NCI-H1092 treated with DMSO at 0.1 percent for 48 hours (cell line): ENCODE data around the gene POU6F2.

Source experiments
- DNase-seq: peaks from one replicate; lab custom pipeline; 2025; lab: John Stamatoyannopoulos, UW

POU6F2 gene

DNA sequence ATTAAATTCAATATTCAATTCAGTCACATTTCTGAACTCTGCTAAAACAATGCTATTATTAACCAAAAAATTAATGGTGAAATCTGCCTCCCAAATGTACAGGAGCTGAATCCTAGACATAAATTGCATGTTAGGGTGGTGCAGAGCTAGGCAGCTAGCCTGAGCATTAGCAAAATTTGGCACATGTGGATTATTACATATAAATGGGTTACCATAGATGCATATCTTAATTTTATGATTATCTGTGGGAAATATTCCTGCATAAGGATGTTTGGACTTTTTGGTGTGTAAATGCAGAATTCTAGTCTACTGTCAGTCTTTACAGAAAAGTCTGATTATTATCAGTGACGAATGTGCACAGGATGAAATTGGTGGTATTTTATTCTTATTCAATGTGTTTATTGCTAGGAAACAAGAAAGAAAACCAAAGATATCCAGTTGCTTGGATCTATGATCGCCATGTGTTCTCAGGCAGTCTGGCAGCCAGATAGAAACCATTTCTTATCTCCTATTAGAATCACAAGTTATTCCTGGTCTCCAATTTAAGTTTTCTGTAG, 150.7 kb downstream of the POU6F2 start:
- DNase-seq, result no peak

DNA sequence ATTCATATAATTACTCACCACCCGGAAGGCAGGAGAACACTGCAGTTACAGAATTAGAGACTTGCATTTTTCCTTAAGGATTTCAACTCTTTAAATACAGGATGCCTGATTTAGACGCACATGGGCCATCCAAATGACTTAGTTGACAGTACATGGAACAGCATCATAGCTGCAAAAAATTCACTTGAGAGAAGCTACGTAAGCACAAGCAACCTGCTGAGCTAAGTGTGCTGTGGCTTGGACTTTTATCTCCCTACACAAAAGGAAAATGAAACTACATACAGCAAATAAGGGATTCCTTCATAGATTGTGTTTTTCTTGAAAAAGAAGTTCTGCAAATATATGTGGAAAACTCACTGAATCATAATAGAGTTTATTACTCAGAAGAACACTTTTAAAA, 152.6 kb downstream of the POU6F2 start:
- DNase-seq, result peak; percentile 78

DNA sequence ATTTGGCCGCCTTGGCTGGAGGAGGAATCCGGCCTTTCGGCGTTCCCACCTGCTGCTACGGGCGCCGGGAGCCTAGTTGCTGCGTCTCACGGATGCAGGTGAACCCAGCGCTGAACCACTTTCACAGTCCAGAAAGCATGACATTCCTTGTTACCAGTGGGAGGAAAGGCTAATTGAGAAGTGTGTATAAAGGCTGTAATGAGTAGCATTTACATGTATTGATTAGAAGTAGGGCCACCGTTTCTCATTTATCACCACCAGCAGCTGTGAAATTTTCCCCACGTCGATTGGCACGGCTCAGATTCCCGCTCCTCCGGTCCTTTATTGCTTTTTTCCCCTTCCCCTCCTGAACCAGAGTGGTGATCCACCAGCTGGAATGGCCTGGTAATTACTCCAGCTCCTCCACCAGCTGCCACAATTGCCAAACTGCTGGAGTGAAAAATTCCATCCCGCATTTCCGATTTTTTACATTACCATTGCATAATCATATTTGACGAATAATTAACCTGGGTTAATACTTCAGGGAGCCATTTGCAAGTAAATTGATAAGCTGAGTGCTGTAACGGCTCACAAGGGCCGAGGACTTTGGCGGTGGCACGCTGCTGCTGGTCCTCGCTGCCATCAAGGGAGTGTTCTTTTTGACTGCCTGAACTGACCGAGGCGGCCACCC, 153.3 kb downstream of the POU6F2 start:
- peak; percentile 94 for DNase-seq

DNA sequence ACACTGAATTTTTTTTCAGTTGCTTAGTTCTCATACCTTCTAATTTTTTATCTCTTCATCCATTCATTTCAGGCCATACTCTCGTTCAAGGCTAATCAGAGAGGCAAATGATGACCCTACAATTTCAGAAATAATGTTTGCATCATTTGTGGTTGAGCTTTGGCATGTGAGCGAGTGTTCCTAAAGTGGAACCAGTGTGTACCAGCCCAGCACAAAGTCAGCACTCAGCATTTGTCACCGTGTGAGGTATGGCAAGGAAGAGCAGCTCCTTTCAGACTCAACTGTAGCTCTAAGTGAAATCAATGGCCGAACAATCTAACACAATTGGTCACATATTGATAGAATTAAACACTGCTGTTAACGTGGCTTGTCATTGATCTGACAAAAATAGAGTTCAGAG, 154.6 kb downstream of the POU6F2 start:
- no peak for DNase-seq

DNA sequence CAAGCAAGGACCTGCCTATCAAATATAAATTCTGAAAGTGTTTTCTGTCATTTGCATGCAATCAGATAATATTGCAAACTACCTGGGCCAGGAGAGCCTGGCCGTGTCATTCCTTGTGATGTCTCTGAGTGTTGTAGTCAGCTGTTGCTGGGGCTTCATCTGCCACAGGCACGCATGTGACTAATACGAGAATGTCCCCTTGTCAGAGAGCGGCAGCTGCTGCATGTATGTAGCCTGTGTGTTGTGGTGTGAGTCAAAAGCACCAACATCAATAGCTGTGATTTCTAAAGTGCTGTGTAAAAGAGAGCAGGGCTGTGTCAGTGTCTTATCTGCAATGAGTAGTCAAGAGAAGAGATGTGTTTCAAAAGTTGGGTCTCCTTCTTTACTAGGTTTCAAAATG, 155.4 kb downstream of the POU6F2 start:
- no peak for DNase-seq

DNA sequence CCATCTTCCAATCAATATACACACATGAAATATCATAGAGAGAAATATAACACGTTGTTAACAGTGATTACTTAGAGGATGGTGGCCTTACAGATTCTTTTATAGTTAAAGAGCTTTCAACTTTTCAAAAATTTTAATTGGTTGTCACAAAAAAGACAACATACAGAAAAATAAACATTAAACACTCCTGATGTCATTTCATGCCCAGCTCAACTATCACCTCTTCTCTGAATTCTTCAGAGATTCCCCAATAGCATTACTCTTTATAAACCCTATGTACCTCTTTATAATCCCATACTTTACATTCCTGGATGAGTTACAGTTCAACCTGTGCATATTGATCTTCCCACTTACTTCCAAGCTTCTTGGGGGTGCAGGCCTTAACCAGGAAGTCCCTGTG, 159.8 kb downstream of the POU6F2 start:
- no peak for DNase-seq

DNA sequence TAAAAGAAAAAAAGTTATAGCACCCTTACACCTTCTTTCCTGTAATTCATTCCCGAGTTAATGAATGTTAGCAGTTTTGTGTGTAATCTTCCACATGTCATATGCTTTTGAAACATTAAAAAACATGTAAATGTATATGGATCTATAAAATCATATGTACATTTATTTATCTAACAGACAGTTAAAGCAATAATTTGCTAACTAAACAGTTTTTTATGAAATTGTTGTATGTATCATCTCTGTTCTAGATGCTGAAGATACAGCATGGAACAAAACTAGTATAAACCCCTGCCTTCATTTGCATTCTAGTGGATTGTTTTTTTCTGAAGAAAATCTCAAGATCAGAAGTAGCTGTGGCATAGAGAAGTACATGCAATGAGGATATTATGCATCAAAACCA, 165.0 kb downstream of the POU6F2 start:
- DNase-seq, result no peak

DNA sequence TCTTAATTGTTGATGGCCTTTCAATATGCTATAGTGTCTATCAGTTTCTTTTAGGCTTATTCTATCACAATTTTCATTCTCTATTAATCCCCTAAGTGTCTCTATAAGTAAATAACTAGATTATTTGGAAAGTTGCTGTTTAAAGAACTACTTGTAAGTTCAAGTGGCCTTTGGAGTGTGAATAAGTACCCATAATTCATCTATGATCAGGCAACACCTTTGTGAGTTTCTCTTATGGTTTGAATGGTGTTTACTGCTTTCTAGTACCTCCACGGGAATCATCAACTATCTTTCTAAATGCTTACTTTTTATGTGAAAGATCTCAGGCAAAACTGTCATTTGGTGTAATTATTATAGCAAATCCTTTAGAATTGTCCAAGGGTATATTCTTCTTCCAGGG, 166.7 kb downstream of the POU6F2 start:
- DNase-seq, result no peak

DNA sequence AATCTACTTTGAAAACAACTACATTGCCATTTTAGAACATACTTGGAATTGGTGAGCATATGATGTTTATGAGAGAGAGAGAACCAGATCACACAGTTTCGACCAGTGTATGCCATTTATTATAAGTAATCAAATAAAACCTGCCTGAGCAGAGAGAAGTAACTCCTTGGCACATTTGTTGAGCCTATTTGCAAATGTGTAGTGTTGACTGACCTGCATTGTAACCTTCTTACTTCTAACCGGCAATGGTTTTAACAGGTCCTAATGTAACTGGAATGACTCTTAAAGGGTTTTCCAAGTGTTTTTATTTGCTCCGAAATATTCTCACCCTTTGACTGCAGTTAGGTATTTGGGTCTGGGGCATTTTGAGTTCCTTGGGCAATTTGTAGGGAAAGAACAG, 167.6 kb downstream of the POU6F2 start:
- DNase-seq, result no peak

DNA sequence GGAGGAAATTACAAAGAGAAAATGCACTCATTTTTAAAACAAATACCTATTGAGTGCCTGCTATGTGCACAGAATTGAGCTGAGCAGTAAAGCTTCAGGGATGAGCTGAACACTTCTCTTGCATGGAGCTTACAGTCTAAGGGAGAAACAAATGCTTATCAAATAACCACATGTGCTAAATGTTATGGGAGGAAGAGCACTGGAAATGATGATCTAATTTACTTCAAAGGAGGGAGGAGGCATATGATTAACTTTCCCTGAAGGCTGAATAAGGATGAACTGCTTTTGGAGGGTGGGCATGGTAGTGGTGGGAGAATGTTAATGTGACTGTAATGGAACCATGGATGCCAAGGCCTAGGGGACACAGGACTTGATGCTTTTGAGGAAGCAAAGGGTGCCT, 168.2 kb downstream of the POU6F2 start:
- DNase-seq, result no peak

DNA sequence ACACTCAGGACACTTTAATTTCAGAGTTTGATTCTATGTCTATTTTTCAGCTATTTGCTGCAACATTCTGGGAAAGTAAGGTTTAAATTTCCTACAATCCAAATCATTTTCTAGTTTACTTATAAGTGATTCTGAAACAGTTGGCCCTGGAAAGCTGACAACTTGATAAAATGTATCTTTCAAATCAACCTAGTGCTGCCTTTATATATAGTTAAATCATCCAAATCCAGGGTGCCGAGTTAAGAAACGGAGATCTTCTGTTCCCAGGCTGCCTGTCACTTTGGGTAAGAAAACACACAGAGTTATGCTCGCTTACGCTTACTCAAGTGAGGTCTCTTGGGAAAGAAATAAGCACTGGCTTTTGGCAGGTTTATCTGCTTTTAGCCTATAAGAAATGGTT, 175.0 kb downstream of the POU6F2 start:
- DNase-seq, result no peak

DNA sequence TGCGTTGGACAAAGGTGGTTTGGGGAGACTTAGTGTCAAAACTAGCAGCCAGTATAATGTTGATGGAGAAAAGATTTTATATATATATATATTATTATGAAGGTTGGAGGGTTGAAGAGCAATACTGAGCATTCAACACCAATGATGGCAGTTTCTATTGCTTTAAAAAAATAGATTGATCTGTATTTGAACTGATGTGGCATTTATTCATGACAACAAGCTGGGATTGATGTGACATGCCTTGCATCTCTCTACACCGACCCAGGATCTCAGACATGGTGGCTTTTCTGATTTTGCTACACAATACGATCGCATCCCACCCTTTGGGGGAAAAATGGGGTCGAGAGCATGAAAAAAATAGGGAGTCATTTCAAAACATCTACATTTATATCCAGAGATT, 175.4 kb downstream of the POU6F2 start:
- no peak for DNase-seq

DNA sequence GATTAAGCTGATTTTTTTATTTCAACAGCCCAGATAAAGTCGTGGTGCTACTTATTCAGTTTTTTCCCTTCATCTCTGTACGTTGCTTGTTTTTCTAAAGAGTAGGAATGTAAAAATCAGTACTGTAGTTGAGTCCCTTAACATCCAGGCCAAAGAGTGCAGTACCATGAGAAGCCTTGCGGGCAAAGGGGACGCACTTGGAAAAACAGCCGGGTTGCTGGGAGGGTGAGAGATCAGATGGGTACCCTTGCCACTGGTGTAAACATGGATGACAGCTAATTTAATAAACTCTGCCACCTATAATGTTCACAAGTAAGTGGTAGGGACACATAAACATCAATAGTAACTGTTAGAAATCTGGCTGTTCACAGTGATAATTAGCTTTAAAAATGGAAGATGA, 175.9 kb downstream of the POU6F2 start:
- no peak for DNase-seq

DNA sequence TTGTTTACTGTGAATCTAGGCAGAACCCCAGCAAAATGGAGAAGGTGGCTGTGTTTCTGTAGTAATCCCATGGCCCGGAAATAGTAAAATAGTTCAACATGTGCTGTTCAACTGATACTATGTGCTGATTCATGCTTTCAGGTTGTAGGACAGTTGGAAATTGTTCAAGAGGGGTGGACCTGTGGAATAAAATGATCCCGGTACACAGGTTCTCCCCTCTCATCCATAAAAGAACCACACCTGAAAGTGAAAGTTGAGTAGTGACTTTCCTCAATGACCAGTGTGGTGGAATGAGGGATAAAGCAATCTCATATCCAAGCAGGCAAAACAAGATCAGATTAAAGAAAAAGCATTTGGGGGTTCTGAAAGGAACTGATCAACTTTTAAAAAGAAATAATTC, 177.1 kb downstream of the POU6F2 start:
- no peak for DNase-seq

DNA sequence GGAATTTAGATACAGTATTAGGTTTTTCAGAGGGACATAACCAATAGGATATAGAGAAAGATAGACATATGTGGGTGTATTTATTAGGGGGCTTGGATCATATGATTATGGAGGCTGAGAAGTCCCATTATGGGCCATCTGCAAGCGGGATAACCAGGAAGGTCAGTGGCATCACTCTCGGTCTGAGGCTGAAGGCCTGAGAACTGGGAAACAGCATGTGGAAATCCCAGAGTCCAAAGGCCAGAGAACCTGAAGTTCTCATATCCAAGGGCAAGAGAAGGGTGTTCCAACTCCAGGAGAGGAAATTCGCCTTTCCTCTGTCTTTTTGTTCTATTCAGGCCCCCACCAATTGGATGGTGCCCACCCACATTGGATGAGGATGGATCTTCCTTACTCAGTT, 180.7 kb downstream of the POU6F2 start:
- DNase-seq, result no peak

DNA sequence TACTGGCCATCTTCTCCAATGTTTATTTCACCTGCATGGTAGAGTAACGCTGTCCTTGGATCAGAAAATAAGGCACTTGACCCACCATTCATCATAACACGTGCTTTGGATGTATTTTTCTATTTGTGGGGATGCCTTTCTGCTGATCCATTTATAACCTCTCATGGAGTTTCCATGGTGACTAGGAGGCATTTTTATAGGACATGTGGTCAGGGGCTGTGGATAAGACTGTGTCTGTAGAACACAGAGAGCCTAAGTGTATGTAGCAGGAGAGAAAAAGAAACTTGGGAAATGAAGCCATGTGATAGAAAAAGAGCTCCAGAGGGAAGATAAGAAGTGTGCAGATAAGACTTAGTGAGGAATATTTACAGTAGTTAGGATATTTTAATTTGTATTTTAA, 184.2 kb downstream of the POU6F2 start:
- no peak for DNase-seq

DNA sequence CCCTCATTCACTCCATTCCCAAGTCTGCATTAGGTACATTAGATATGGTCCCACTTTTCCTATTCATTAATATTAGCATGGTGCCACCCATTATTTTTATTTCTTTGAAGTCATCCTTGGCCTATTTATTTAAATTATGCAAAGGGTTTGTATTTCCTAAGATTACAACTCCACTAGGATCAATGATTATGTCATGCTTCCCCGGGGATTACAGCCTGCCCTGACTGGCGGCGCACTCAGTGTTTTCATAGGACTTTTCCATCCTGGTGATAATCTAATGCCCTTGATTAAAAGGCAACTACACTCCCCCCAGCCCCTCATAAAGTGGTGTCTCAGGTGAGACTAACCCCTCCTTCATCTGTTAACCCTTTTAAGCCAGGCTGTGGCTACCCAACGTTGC, 187.2 kb downstream of the POU6F2 start:
- no peak for DNase-seq

DNA sequence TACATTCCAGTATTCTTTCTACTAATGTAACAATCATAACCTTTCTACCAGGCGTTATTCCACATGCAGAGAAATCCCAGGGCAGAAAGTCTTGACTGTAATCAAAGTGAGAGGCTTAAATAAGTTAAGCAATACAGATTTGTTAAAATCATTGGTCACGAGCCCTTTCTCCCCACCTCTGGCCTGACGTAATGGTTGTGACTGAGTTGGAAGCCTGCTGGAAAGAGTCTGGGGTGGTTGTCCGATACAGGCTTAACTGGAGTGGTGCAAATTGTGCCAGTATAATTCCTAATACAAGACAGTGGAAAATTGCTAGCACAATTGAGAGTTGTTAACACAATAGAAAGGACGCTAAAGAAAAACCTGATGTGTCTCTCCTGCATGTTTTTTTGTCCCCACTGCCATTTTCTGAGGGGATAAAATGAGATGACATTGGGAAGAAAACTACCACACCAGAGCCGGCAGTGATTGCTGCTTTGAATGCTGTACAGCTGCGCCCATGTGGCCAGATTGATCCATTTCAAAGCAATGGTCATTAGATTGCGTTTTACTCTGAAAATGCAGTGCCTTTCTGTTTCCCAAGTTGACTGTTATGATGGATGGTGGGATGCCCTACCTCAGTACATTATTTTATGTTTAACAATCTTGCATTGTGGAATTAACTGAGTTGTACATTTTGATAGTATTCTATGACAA, 190.8 kb downstream of the POU6F2 start:
- no peak for DNase-seq

DNA sequence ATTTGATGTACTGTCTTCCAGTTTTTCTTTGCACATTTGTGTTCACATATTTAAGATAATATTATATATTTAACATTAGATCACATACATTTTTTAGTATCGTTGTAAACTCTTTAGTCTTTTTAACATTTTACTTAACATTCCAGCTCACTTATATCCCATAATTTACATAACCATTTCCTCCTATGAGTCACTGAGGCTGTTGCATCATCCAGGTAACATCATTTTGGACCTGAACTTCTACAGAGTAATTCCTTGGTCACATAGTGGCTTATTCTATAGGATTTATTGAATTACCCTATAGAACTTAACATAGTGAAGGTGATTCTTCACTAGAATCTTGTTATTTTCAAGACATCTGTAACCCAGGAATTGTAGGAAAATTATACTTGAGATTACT, 194.4 kb downstream of the POU6F2 start:
- no peak for DNase-seq

DNA sequence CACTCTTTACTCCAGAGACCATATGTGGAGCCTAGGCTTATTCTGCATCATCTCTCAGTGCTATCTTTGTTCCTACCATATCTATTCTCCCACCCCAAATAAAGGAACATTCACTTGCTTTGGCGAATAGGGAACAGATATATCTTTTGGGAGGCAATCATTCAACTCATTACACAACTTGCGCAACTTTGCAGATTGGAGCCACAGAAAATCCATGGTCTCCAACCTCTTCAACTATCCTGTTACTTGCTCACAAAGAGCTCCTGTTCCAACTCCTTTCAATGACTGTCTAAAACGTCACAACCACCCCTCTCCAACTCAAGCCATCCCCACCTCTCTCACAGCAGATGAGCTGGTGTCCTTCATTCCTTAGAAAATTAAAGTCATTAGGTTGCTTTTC, 203.7 kb downstream of the POU6F2 start:
- no peak for DNase-seq

DNA sequence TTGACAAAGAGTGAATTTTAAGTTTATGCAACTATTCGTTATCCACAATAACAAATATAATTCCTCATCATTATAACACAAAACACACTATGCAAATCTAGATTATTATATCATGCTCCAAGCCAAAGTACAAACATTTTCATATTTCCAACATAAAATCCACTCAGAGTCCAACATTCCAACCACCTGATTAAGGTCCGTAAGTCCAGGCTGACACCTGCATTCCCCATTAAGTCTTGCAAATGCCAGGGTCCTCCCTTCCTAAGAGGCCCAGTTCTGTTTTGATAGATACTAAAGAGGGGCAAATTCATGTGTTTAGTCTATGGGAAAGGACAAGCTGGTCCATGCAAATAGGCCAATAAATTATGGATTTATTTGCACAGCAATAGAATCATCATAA, 206.1 kb downstream of the POU6F2 start:
- DNase-seq, result no peak

DNA sequence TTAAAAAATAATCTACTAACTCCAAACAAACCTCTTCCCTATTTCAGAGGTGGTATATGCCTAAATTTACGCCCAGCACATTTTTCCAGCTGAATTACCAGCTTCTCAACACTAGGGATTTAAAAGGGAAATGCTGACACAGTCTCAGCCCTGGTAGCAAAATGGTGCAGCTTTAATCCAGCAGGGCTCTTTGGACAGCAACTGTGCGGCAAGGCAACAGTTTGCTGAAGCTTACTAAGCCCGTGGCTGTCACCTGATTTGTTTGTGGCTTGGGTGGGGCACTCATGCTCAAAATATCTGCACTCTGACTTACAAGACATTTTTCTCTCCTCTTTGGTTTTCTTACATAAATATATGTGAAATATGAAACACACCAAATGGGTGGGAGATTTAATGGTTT, 206.7 kb downstream of the POU6F2 start:
- DNase-seq, result no peak

DNA sequence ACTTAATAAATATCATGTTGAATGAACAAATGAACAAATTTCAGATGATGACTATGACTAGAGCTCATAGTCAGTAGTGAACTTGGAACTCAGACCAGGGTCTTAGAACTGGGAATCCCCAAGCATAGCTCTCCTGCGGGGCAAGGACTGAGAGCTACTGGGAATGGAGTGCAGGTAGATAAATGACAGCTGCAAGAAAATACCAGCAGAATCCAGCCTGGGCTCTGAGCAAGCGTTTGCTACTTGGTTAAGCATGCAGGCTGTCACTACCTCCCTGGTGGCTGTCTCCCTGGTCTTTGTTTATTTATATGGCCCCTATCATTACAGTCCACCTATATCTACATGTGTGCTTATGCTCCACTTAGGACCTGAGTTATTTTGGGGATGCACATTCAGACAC, 208.4 kb downstream of the POU6F2 start:
- no peak for DNase-seq

DNA sequence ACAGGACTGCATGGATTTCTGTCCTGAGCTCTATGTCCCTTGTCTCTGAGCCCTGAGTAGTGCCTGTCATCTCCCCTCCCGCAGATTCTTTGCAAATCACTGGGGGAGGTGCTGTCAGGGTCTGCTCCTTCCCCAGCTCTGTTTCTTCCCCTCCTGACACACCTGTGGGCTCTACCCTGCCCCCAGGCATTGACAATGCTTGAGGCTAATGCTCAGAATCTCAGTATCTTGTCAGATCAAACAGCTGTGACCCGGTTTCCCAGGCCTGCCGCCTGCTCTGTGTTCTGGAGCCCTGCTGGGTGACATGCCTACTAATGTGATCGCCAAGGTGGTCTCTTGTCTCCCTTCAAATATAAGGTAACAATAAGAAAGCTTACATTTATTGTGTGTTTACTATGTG, 209.0 kb downstream of the POU6F2 start:
- DNase-seq, result no peak
